GM23338 (cell line): ENCODE measurements around the gene TCIRG1. TPM values are rescaled to one million over a fixed set of nuclear protein-coding genes. Genes with fewer than 3 reads are reported as not detected.

ENCODE experiments used
- ATAC-seq: fragments of 200-7000 bp; cut with Tn5 transposase; 3 replicates; pipeline ENCODE4 v1.9.1; 2020
- DNase-seq: peaks from one replicate; pipeline ENCODE4 v3.0.0-alpha.2; 2015; ENCODE audit warnings: low spot score
- H2AFZ ChIP-seq: fragments of 200-600 bp; sonication (generic); 2 replicates; pipeline ENCODE4 v1.8.0; 2016; ENCODE audit warnings: antibody characterized with exemption, mild to moderate bottlenecking, moderate library complexity
- H3F3A ChIP-seq: fragments of 200-600 bp; sonication (generic); replicated peaks from 2 replicates; pipeline ENCODE4 v1.8.0; 2017; ENCODE audit warnings: antibody characterized with exemption, mixed run types, low read depth
- H3K27ac ChIP-seq: fragments of 200-600 bp; sonication (generic); 2 replicates; pipeline ENCODE4 v1.6.1; 2016; ENCODE audit warnings: low read depth
- H3K27me3 ChIP-seq: fragments of 200-600 bp; sonication (generic); 2 replicates; pipeline ENCODE4 v1.8.0; 2016; ENCODE audit warnings: mild to moderate bottlenecking, mixed run types, moderate library complexity; ENCODE audit not compliant: insufficient read depth
- H3K36me3 ChIP-seq: fragments of 200-600 bp; sonication (generic); 2 replicates; pipeline ENCODE4 v1.8.0; 2016; ENCODE audit warnings: mild to moderate bottlenecking; ENCODE audit not compliant: insufficient read depth
- H3K4me1 ChIP-seq: fragments of 200-600 bp; sonication (generic); 2 replicates; pipeline ENCODE4 v1.8.0; 2016; ENCODE audit warnings: mild to moderate bottlenecking, moderate library complexity; ENCODE audit not compliant: insufficient read depth
- H3K4me2 ChIP-seq: fragments of 200-600 bp; sonication (generic); 2 replicates; pipeline ENCODE4 v1.7.1; 2017; ENCODE audit warnings: mixed run types
- H3K4me3 ChIP-seq: fragments of 200-600 bp; sonication (generic); 2 replicates; pipeline ENCODE4 v1.6.1; 2016; ENCODE audit warnings: mixed run types
- H3K79me2 ChIP-seq: fragments of 200-600 bp; sonication (generic); replicated peaks from 2 replicates; pipeline ENCODE4 v1.8.0; 2017; ENCODE audit warnings: mild to moderate bottlenecking; ENCODE audit not compliant: insufficient read depth
- H3K9me2 ChIP-seq: fragments of 200-600 bp; sonication (generic); 2 replicates; pipeline ENCODE4 v1.8.0; 2017; ENCODE audit not compliant: insufficient read depth
- H4K20me1 ChIP-seq: fragments of 200-600 bp; sonication (generic); replicated peaks from 2 replicates; pipeline ENCODE4 v1.8.0; 2017; ENCODE audit warnings: mild to moderate bottlenecking; ENCODE audit not compliant: insufficient read depth
- H3K27ac Mint-ChIP-seq: 2 replicates; pipeline ENCODE4 v1.8.0; 2020; ENCODE audit warnings: inconsistent platforms, mild to moderate bottlenecking, moderate library complexity, mixed read lengths
- H3K27me3 Mint-ChIP-seq: 3 replicates; pipeline ENCODE4 v1.8.0; 2022; ENCODE audit warnings: low read depth, mild to moderate bottlenecking, moderate library complexity, mixed read lengths, inconsistent platforms; ENCODE audit not compliant: insufficient read depth, poor library complexity
- H3K36me3 Mint-ChIP-seq: 3 replicates; pipeline ENCODE4 v1.8.0; 2021; ENCODE audit warnings: low read depth, mild to moderate bottlenecking, inconsistent platforms, moderate library complexity, mixed read lengths
- H3K4me1 Mint-ChIP-seq: 3 replicates; pipeline ENCODE4 v1.8.0; 2020; ENCODE audit warnings: mild to moderate bottlenecking, inconsistent platforms, mixed read lengths
- H3K4me3 Mint-ChIP-seq: 3 replicates; pipeline ENCODE4 v1.8.0; 2021; ENCODE audit warnings: moderate library complexity, mild to moderate bottlenecking, inconsistent platforms, mixed read lengths
- H3K9me3 Mint-ChIP-seq: 3 replicates; pipeline ENCODE4 v1.8.0; 2020; ENCODE audit warnings: moderate library complexity, mild to moderate bottlenecking, inconsistent platforms, mixed read lengths
- EZH2phosphoT487 ChIP-seq: fragments of 200-600 bp; sonication (generic); IDR thresholded peaks from one replicate; pipeline ENCODE4 v1.8.1; 2018; ENCODE audit warnings: antibody characterized with exemption; ENCODE audit not compliant: unreplicated experiment
- NANOG ChIP-seq: IDR thresholded peaks from 2 replicates; pipeline ENCODE4 v1.6.1; 2016; ENCODE audit warnings: antibody characterized with exemption, borderline replicate concordance
- POLR2AphosphoS5 ChIP-seq: IDR thresholded peaks from 2 replicates; pipeline ENCODE4 v1.6.1; 2016; ENCODE audit warnings: antibody characterized with exemption, low read depth
- ZNF114 ChIP-seq: fragments of 250-450 bp; sonication (Bioruptor Pico); IDR thresholded peaks from 2 replicates; pipeline ENCODE4 v1.5.0; 2020; ENCODE audit warnings: mild to moderate bottlenecking, moderate library complexity
- ZNF331 ChIP-seq: fragments of 250-450 bp; sonication (Bioruptor Pico); IDR thresholded peaks from 2 replicates; pipeline ENCODE4 v1.5.0; 2020; ENCODE audit warnings: low read depth, mild to moderate bottlenecking, moderate library complexity
- polyA plus RNA-seq: library from polyadenylated mRNA; unstranded; fragments of >200 nt; fragmentation: Nextera tagmentation; extraction: Ambion mirVana; gene quantifications from 2 replicates; pipeline ENCODE4 v1.2.1, GENCODE V29; 2016
- total RNA-seq: library from RNA; depleted of rRNA; stranded (reverse); fragments of >200 nt; shearing (Covaris generic); gene quantifications from 2 replicates; pipeline ENCODE4 v1.2.3, GENCODE V29; 2014
- TF ChIP-seq, protein P1 (sequence below): fragments of 250-450 bp; sonication (Bioruptor Pico); IDR thresholded peaks from 2 replicates; pipeline ENCODE4 v1.5.0; 2020; ENCODE audit warnings: mild to moderate bottlenecking, moderate library complexity
- TF ChIP-seq, protein P2 (sequence below), 2 experiments: fragments of 200-600 bp in 1 of 2; sonication (generic) in 1 of 2; conservative IDR thresholded peaks; 2 replicates each; pipeline versions ENCODE4 v1.5.1 to v1.6.1; 2016 to 2017; ENCODE audit warnings: antibody characterized with exemption in 2 of 2, low read depth in 2 of 2, mild to moderate bottlenecking in 2 of 2, moderate library complexity in 1 of 2

TCIRG1 gene
- total and polyA plus RNA-seq, 2 experiments from 2014 or later = 20.4 to 40.4 TPM

DNA sequence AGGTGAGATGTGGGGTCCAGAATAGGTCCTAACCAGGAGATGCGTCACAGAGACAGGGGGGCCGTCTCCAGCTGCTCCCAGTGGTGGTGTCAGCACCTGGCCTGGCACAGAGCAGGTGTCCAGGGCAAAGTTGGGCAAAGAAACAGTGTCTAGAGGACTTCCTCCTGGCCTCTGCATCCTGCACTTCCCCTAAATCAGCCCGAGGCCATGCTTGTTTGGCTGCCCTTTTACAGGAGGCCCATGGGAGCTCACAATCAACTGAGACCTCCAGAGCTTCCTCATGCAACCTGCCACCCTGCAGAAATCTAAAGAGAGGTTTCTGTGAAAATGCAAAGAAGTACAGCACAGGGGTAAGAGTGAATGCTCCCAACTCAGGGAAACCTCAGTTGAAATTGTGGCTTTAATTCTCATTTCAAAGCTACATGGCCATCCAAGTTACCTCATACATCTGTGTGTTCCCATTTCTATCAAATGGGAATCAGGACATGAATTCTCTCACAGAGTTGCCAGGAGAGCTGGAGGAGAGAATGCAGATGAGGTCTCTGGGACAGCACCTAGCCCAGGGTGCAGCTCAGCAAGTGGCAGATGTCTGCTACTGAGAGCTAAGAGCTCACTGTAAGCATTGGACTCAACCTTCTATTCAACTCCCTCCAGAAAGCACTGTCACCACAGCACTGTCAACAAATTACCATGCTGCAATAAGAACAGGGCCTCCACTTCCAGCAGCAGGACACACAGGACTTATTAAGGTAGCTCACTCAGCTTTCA, 32.6 kb downstream of the TCIRG1 start (continued):
- TF ChIP-seq, protein P1, sequence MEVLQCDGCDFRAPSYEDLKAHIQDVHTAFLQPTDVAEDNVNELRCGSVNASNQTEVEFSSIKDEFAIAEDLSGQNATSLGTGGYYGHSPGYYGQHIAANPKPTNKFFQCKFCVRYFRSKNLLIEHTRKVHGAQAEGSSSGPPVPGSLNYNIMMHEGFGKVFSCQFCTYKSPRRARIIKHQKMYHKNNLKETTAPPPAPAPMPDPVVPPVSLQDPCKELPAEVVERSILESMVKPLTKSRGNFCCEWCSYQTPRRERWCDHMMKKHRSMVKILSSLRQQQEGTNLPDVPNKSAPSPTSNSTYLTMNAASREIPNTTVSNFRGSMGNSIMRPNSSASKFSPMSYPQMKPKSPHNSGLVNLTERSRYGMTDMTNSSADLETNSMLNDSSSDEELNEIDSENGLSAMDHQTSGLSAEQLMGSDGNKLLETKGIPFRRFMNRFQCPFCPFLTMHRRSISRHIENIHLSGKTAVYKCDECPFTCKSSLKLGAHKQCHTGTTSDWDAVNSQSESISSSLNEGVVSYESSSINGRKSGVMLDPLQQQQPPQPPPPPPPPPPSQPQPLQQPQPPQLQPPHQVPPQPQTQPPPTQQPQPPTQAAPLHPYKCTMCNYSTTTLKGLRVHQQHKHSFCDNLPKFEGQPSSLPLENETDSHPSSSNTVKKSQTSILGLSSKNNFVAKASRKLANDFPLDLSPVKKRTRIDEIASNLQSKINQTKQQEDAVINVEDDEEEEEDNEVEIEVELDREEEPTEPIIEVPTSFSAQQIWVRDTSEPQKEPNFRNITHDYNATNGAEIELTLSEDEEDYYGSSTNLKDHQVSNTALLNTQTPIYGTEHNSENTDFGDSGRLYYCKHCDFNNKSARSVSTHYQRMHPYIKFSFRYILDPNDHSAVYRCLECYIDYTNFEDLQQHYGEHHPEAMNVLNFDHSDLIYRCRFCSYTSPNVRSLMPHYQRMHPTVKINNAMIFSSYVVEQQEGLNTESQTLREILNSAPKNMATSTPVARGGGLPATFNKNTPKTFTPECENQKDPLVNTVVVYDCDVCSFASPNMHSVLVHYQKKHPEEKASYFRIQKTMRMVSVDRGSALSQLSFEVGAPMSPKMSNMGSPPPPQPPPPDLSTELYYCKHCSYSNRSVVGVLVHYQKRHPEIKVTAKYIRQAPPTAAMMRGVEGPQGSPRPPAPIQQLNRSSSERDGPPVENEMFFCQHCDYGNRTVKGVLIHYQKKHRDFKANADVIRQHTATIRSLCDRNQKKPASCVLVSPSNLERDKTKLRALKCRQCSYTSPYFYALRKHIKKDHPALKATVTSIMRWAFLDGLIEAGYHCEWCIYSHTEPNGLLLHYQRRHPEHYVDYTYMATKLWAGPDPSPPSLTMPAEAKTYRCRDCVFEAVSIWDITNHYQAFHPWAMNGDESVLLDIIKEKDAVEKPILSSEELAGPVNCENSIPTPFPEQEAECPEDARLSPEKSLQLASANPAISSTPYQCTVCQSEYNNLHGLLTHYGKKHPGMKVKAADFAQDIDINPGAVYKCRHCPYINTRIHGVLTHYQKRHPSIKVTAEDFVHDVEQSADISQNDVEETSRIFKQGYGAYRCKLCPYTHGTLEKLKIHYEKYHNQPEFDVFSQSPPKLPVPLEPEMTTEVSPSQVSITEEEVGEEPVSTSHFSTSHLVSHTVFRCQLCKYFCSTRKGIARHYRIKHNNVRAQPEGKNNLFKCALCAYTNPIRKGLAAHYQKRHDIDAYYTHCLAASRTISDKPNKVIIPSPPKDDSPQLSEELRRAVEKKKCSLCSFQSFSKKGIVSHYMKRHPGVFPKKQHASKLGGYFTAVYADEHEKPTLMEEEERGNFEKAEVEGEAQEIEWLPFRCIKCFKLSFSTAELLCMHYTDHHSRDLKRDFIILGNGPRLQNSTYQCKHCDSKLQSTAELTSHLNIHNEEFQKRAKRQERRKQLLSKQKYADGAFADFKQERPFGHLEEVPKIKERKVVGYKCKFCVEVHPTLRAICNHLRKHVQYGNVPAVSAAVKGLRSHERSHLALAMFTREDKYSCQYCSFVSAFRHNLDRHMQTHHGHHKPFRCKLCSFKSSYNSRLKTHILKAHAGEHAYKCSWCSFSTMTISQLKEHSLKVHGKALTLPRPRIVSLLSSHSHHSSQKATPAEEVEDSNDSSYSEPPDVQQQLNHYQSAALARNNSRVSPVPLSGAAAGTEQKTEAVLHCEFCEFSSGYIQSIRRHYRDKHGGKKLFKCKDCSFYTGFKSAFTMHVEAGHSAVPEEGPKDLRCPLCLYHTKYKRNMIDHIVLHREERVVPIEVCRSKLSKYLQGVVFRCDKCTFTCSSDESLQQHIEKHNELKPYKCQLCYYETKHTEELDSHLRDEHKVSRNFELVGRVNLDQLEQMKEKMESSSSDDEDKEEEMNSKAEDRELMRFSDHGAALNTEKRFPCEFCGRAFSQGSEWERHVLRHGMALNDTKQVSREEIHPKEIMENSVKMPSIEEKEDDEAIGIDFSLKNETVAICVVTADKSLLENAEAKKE (CRISPR knock-in tag) = no peak
- TF ChIP-seq ZNF331 = no peak
- no peak for TF ChIP-seq ZNF114
- no peak for TF ChIP-seq NANOG

DNA sequence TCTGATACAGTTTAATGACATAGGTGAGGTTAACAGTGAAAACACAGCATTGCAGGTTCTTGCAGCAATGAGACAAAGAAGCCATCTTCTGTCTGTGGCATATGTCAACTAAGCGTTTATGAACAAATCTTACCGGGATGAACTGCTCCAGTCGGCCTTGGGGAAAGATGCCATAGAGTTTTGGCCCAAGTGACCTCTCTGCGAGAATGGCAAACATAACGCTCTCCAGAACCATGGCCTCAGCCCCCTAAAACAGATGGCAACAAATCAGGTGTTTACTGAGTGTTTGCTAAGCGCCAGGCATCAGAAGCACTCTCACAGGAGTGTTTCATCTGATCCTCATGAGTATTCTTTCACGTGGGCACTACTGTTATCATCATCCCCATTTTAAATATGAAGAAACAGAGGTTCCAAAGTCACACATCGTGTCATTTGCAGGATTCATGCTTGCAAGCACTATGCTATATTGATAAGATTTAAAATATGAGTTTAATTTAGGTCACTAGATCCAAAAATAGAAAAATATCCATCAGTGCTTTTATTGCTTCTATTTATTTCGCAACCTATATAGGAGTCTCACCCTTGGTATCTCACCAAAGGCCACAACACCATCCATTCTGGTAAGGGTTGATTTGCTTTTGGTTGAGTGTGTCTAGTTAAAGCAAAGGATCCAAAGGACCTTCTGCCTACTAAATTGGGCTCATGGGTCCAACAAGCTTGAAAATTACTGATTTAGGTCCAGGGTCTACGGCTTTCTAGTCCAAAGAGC, 35.9 kb downstream of the TCIRG1 start:
- H3K4me1 Mint-ChIP-seq = peaks cover 3% of the 10 kb centered on the region; the same call in 1 of the 3 replicates
- peaks cover 45% of the 10 kb centered on the region for H3K36me3 ChIP-seq
- TF ChIP-seq, protein P2, sequence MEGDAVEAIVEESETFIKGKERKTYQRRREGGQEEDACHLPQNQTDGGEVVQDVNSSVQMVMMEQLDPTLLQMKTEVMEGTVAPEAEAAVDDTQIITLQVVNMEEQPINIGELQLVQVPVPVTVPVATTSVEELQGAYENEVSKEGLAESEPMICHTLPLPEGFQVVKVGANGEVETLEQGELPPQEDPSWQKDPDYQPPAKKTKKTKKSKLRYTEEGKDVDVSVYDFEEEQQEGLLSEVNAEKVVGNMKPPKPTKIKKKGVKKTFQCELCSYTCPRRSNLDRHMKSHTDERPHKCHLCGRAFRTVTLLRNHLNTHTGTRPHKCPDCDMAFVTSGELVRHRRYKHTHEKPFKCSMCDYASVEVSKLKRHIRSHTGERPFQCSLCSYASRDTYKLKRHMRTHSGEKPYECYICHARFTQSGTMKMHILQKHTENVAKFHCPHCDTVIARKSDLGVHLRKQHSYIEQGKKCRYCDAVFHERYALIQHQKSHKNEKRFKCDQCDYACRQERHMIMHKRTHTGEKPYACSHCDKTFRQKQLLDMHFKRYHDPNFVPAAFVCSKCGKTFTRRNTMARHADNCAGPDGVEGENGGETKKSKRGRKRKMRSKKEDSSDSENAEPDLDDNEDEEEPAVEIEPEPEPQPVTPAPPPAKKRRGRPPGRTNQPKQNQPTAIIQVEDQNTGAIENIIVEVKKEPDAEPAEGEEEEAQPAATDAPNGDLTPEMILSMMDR (conservative IDR thresholded peaks at IDR 0.05; ENCODE audit: low read depth in 2 of 2) = no peak
- TF ChIP-seq POLR2AphosphoS5 (no peak), EZH2phosphoT487 (no peak)

More for the DNA sequence above, 35.9 kb downstream of the TCIRG1 start:
- H3K27me3 Mint-ChIP-seq = peaks cover 6% of the 10 kb centered on the region
- H3K4me2 ChIP-seq = no peak overlapping the region
- peaks cover 72% of the 10 kb centered on the region for H3K79me2 ChIP-seq
- peaks cover 25% of the 10 kb centered on the region; the same call in 1 of the 2 replicates for H3F3A ChIP-seq
- DNase-seq (no peak), ATAC-seq (no peak)
- H3K9me2 ChIP-seq = no peaks in the 10 kb centered on the region
- no peaks in the 10 kb centered on the region for H3K9me3 Mint-ChIP-seq
- peaks cover 61% of the 10 kb centered on the region for H4K20me1 ChIP-seq
- H3K27ac Mint-ChIP-seq = no peak overlapping the region
- H3K4me3 Mint-ChIP-seq = no peak overlapping the region
- H2AFZ ChIP-seq = no peak overlapping the region
- no peaks in the 10 kb centered on the region for H3K27me3 ChIP-seq
- H3K36me3 Mint-ChIP-seq = peaks cover 70% of the 10 kb centered on the region
- H3K27ac ChIP-seq = no peak overlapping the region
- H3K4me1 ChIP-seq = no peaks in the 10 kb centered on the region
- no peak overlapping the region for H3K4me3 ChIP-seq
